NCI-H128 (cell line): ENCODE data around the gene VWC2L.

Experiments
- DNase-seq: peaks from one replicate; lab custom pipeline; 2025; ENCODE audit not compliant: unreplicated experiment; lab: John Stamatoyannopoulos, UW

VWC2L gene

DNA sequence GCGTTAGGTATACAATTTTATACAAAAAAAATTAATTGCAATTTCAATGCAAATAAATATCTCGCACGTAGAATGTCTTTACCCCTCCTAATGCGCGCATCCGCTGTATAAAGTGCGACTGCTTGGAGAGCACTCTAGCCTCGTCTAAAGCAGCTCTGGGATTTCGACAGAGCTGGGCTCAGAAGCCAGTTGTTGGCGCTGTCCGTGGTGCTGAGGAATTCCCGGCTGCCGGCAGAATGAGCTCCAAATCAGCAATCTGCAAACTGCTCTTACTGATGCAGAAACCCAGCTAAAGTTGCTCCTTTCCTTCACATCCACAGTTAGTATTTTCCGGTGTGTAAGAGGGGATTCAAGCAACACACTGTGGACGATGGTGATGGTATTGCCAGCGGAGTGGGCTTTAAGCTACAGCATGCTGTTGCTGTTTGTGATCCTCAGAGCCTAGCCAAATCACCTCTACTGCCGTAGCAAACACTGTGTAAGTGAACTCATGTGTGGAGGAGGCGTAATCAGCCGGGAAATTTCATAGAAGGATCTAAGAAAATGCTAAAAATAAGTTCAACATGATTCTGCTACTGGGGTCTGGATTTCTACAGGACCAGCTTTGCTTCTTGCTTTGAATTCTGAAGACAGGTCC lies at the start of gene VWC2L:
Gene VWC2L, plus strand, starts transcription at position 137 of the 637 bp plus-strand sequence. CDS start 3,140 bp downstream, outside the sequence.
- peak; percentile 16 for DNase-seq

DNA sequence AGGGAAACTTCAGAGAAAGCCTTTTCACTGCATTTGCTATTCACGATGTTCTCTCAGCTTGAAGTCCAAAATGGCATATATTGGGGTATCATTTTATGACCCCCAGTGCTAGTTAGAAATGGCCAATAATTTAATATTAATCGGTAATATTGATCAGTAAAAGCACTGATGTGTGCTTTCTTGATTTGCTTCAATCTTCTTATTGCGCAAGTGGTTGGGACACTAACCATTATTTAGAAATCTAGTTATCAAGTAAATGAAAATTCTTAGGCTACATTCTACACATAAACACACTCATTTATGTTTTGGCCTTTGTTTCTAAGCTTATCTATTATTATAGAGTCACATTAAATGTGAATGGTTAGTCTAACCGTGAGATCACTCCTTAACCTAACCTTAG lies 49.7 kb upstream of the VWC2L start:
- DNase-seq, result no peak

DNA sequence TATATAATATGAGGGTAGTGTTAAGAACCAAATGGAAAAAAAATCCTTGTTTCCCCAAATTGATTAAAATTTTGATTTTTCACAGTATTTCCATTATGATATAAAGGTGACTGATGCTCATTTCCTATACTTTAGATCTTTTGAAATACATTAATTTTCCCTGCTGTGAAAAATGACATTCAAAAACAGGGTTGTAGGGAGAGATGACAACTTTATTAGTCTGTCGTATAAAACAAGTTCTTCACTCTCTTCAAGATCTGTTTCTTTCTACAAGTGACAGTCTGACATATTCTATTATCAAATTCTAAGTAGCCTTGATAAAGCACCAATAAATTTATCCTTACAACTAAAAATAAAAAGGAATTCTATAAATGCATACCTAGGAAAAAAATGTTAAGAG lies 45.3 kb upstream of the VWC2L start:
- no peak for DNase-seq

DNA sequence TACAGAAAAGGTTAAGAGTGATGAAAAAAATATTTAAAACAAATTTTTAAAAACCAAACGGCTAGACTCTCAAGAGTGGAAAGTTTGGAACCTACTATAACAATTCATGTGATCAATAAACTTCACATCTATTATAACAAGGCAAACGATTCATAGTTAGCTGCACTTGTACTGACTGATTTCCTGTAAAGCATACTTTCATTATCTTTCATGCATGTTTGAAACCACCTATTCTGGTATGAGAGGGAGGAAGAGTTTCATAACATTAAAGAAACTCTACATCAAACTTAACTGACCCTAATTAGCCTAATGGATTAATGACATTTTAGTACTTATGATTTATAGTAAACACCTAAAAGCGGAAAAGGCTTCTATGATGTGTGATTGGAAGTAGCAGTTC lies 43.7 kb upstream of the VWC2L start:
- no peak for DNase-seq

DNA sequence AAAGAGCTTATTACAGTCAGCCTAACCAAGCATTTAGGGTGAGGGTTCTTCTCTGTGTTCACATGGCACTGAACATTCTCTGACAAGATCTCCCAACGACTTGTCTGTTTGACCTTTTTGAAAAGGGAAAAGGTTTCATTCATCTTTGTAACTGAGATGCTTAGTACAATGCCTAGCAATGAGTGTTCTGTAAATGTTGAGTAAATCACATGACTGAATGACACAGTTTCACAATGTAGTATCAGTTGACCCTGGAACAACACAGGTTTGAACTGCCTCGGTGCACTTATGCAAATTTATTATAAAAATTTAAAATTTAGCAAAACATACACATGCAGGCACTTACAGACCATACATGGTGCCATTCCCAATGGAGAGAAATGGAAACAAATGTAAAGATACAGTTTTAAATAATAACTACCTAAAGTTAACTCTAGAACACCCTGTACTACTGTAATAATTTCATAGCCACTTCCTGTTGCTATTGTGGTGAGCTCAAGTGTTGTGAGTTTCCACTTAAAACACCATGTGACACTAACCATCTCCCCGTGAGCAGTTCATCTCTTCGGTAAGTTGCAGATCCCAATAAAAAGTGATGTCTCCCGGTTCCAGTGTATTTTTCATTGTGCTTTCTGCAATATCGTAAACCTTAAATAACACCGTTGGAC lies 34.1 kb upstream of the VWC2L start:
- DNase-seq, result no peak

DNA sequence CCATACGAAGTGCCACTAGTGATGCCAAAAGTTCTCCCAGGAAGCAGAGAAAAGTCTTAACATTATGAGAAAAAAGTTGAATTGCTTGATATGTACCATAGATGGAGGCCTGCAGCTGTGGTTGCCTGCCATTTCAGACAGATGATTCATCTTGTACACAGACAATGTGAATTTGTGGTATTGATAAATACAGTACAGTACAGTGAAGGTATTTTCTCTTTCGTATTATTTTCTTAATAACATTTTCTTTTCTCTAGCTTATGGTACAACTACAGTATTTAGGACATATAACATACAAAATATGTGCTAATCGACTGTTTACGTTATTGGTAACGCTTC lies 33.6 kb upstream of the VWC2L start:
- DNase-seq, result no peak

DNA sequence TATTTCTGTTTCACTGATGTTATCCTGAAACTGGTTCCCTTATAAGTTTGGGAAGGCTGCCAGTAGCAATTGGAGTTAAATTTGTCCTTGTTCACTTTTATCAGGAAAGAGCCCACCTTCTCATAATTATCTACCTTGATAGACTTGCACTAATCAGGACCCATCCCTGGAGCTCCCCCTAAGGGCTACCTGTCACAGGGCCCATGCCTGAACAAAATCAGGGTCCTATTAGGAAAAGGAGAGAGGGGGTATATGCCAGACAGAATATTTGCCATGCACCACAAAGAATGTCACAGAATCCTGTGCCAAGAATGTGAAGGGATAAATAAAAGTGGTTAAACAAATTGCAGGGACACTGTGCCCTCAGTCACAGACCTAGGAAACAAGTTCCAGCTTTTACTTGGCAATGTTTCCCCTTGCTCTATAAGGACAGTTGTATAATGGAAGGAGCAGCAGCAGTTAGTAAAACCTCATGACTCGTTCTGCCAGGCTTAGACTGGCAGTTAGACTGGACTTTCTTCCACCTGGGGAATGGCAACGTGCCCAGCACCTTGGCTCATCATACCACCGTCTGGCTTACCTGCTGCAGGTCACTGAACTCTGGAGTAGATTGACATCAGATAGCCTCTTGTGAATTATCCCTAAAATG lies 32.3 kb upstream of the VWC2L start:
- DNase-seq, result no peak

DNA sequence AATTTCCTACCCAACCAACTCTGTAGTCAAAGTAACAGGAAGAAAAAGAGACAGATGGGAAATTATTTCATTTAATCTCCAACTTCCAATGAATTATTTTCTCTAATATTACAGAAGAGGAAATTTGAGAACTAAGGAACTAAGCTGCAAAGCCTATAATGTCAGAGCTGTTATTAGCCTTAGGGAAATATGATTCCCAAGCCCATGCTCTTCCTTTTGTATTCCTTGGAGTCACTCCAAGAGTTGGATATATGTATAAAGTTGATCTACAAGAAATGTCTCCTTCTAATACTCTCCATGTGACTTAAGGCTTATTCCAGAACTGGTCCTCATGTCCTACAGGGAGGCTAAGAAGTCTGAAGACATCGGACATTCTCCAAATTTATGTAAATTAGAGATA lies 31.6 kb upstream of the VWC2L start:
- no peak for DNase-seq

DNA sequence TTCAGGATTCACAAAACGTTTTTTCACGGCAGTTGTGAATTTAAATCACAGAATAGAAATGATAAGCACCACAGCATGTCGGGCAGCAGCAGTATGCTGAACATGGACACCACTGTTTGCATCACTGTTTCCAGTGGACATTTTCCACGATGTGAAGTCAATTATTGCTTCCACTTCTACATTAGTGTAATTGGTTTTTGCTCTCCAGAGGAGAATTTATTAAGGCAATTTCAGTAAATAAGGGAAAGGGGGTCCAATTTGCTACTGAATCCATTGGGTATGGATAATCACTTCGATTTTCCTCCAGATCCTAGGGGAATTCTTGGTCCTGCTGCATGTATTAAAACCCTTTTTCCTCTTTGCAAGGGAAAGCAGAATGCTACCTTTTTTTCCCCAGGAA lies 30.2 kb upstream of the VWC2L start:
- no peak for DNase-seq

DNA sequence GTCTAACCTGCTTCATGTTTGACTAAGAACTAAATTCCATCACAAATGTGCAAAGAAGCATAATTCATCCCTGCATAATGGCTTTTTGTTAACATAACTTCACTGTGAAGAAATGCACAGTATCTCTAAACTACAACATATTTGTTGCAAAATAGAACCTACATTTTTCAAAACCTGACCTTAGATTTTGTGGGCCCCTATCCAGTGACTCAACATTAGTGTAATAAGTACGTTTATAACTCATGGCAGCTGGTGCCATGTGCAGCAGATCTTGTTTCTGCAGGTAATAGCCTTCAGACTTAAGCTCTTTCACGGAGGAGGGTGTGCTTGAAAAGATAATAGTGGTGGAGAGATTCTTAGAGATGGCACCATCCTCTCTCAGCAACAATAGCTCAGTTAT lies 28.6 kb upstream of the VWC2L start:
- no peak for DNase-seq

DNA sequence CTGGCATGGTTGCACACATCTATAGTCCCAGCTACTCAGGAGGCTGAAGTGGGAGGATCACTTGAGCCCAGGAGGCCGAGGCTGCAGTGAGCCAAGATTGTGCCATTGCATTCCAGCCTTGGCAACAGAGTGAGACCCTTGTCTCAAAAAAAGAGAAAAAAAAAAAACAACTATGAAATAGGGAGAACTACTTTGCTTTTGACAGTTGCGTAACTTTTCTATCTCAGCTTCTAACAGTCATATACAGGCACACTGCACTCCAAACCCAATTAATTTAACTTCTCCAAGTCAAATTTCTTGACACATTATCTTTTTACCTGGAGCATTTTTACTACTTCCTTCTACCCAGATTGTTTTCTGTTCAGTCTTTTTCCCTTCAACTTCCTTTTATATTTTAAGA lies 24.1 kb upstream of the VWC2L start:
- DNase-seq, result no peak

DNA sequence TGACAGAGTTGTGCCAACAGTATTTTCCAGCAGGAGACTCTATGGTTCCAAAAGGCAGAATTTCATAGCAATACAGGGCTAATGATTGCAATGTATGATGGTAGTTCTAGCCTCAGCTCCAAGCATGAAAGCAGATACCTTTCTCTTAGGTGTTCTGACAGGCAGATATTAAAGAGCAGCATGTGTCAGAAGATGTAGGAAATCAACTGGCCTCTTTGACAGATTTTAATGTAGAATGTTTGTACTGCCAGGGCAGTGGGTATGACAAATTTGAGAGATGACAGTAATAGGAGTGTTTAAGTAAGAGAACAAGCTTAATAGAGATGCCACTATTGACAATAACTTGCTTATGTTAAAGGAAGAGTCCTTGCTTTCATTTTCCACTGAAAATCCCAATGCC lies 21.5 kb upstream of the VWC2L start:
- no peak for DNase-seq

DNA sequence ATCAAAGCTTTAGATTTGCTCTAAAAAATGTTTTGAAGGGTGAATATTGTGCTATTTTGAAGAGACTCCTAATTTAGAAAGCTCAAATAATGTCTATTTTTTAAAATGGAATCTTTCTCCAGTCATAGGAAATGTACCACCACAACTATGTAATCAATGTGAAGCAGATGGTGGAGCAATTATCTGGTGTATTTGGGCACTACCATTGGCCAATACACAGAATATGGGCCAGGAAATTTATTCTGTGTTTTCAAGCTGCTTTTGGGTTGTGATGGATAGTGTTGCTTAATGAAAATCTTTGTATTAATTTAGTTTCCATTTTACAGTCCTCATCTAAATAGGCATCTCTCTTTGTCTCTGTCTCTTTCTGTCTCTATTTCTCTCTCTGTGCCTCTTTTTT lies 17.1 kb upstream of the VWC2L start:
- no peak for DNase-seq

DNA sequence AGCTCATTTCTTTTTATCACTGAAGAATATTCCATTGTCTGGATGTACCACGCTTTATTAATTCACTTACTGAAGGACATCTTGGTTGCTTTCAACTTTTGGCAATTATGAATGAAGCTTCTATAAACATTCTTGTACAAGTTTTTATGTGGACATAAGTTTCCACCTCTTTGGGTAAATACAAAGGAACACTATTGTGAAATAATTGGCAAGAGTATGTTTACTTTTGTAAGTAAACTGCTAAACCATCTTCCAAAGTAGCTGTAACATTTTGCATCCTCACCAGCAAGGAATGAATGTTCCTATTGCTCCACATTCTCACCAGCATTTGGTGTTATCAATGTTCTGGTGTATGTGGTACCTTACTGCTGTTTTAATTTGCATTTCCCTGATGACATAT lies 15.8 kb upstream of the VWC2L start:
- DNase-seq, result no peak

DNA sequence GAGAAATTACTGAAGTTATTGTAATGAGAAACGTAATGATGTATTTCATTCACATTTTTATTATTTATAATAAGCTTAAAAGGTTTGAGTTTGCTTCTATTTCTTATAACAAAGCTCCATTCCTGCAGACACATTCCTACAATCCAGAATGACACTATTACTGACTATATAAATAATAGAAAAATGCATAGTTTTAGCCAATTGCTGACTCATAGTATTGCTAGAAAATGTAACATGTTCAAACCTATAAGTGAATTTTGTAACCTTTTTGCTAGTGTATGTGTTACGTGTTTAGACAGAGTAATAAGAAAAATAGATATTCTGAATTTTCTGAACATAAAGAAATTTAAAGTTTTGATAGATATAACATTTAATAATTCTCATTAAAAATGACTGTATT lies 9.3 kb upstream of the VWC2L start:
- DNase-seq, result no peak

DNA sequence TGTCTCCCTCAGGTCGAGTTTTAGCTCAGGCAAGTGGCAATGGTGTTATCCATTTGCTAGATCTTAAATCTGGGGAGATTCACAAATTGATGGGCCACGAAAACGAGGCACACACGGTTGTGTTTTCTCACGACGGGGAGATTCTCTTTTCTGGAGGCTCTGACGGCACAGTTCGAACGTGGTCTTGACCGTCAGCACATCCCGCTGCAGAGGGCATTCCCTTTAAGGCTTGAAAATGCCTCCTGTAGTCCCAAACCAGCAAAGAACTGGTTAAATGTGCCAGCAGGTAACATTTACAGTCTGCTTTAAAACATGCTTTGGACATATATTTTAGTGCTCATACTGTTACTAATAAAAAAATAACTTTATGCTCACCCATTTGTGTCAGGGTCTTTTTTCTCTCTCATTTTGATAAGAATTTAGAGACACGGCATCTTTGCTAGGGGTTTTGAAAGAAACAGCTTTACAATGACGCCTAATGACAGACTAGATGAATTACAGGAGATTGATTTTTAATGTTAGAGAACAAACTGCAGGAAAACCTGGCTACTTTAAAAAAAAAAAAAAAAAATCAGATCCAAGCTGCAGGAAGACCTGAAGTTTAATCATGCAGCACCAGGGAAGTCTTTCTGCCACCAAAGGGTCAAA lies 602 bp upstream of the VWC2L start:
- DNase-seq, result no peak

DNA sequence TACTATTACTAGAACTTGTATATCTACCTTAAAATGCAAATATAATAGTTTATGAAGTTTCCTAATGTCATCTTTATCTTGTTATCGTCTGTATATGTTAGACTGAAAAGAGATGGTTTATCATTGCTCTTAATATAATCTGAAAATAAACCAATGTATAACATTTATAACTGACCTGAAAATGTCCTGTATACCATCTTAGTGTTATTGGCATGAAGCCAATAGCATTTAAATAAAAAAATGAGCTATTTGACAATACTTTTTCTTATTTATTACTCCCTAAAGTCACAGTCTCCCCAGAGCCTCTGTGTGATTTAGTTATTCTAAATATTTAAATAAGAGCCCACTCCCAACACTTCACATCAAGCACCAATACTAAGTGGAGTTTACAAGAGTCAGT lies 1.8 kb downstream of the VWC2L start:
- no peak for DNase-seq

DNA sequence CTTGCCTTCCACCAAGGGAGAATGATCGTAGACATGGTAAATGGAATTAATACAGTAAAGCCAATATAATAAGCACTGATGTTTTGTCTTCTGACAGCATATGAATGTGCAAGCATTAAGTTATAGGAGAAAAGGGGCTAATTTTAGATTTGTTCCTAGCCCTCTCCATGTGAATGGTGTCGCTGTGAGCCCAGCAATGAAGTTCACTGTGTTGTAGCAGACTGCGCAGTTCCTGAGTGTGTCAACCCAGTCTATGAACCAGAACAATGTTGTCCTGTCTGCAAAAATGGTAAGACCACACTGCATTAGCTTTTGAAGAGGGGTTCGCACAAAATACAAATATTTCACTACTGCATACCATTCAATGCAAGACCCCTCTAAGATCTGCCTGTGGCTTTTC lies 25.6 kb downstream of the VWC2L start:
- DNase-seq, result no peak

DNA sequence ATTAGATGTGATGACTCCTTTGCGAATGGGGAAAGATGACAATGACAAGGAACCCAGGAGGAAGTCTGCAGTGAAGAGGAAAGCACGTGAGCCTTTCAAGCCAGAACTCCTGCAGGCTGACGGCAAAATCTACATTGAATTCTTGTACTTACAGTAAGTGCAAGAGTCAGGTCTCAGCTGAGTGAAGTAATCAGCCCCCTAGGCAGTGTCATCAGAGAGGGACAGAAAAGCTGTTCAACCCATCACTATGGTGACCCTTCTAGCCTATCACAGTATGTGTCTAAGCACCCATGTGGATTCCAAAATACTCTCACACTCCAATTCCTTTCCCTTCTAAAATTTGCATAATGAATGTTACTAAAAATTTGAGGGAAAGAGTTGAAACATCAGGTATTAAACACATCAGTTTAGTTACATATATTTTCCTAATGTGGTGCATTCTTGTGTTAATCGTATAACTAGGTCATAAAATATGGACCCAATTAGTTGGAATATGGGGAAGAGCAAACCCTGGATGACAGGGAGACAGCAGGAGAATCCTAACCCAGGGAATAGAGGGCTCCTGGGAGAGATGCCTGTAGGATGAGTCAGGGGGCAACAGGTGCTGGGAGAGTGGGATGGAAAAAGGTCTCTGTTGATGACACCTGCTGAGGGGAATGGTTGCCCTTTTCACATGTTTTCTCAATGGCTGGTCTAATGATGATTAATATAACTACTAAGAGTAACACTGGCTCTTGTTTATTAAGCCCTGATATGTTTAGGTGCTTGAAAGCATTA lies 39.5 kb downstream of the VWC2L start:
- no peak for DNase-seq

DNA sequence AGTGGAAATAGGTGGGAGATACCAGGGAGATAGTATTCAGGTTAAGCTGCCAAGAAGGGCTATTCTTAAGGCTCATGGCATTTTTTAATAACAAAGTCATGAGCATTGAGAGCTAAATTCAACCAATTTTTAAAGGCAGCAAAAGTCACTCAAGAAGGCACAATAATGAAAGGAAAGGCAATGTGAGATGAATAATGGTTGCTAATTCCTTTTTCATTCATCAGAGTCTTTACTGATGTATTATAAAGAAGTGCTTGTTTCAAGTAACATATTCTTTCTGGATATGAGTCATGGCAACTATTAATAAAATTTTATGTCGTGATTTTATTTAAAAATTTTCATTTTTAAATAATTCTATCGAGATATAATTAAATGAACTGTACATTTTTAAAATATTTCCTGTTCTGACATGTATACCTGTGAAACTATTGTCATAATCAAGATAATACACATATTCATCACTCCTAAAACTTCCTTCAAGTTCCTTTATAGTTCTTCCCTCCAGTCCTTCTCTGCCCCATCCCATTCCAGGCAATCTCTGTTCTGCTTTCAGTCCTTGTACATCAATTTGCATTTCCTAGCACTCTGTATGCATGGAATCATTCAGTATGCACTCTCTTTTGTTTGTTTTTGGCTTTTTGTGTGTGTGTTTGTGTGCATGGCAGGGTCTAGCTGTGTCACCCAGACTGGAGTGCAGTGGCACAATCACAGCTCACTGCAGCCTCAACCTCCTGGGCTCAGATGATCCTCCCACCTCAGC lies 40.8 kb downstream of the VWC2L start:
- DNase-seq, result no peak
